ENCODE data around the gene PDIA3.

Gene PDIA3

GRCh38 chr15:43762824-43763223 lies 16.6 kb downstream of the PDIA3 start:
- no peaks in the 10 kb centered on the region; the same call in 1 of the 2 replicates for H4K20me1 ChIP-seq (ENCODE audit: insufficient read depth, low read length)
- no peaks in the 10 kb centered on the region for H3K27me3 ChIP-seq (ENCODE audit: insufficient read depth, low read length, poor library complexity)
- peaks cover 81% of the 10 kb centered on the region for H3K36me3 ChIP-seq (ENCODE audit: insufficient read depth, low read length)
- no peaks in the 10 kb centered on the region for H3K4me1 ChIP-seq (ENCODE audit: insufficient read depth, low read length)
- no peak overlapping the region for H3K4me2 ChIP-seq (ENCODE audit: insufficient read depth, low read length)
- H2AFZ ChIP-seq (ENCODE audit: low read depth, low read length), result no peak overlapping the region
- H3K9me3 ChIP-seq (ENCODE audit: insufficient read depth, low read length, severe bottlenecking), result no peaks in the 10 kb centered on the region
- no peak overlapping the region for H3K9ac ChIP-seq (ENCODE audit: low read depth, low read length)
- peaks cover 3% of the 10 kb centered on the region; the same call in 1 of the 2 replicates for H3K79me2 ChIP-seq (ENCODE audit: insufficient read depth, low read length)
- no peak for ATAC-seq (ENCODE audit: insufficient read depth, low read depth)
- H3K4me3 ChIP-seq (ENCODE audit: low read depth in 1 of 2, low read length in 2 of 2), result no peak overlapping the region
- no peak for DNase-seq
- TF ChIP-seq EZH2 (IDR thresholded peaks at IDR 0.05; ENCODE audit: borderline replicate concordance, low read depth, low read length, severe bottlenecking) (no peak), CTCF (IDR thresholded peaks at IDR 0.05; ENCODE audit: borderline replicate concordance, extremely low read depth, low read length, poor library complexity, severe bottlenecking) (no peak)
- no peak overlapping the region for H3K27ac ChIP-seq (ENCODE audit: low read length)

GRCh38 chr15:43763819-43764446 lies 17.7 kb downstream of the PDIA3 start:
- Histone ChIP-seq H3K27me3 (ENCODE audit: insufficient read depth, low read length, poor library complexity) (no peaks in the 10 kb centered on the region), H3K36me3 (ENCODE audit: insufficient read depth, low read length) (peaks cover 86% of the 10 kb centered on the region), H3K9me3 (ENCODE audit: insufficient read depth, low read length, severe bottlenecking) (no peaks in the 10 kb centered on the region), H3K9ac (ENCODE audit: low read depth, low read length) (no peak overlapping the region), H3K4me3 (ENCODE audit: low read depth in 1 of 2, low read length in 2 of 2) (no peak overlapping the region), H3K4me1 (ENCODE audit: insufficient read depth, low read length) (no peaks in the 10 kb centered on the region), H4K20me1 (ENCODE audit: insufficient read depth, low read length) (no peaks in the 10 kb centered on the region; the same call in 1 of the 2 replicates), H3K27ac (ENCODE audit: low read length) (no peak overlapping the region), H2AFZ (ENCODE audit: low read depth, low read length) (no peak overlapping the region), H3K4me2 (ENCODE audit: insufficient read depth, low read length) (no peak overlapping the region), H3K79me2 (ENCODE audit: insufficient read depth, low read length) (peaks cover 3% of the 10 kb centered on the region; the same call in 1 of the 2 replicates)
- no peak for DNase-seq
- ATAC-seq (ENCODE audit: insufficient read depth, low read depth), result no peak
- TF ChIP-seq CTCF (IDR thresholded peaks at IDR 0.05; ENCODE audit: borderline replicate concordance, extremely low read depth, low read length, poor library complexity, severe bottlenecking) (no peak), EZH2 (IDR thresholded peaks at IDR 0.05; ENCODE audit: borderline replicate concordance, low read depth, low read length, severe bottlenecking) (no peak)

GRCh38 chr15:43769584-43770228 lies 23.5 kb downstream of the PDIA3 start:
- ATAC-seq (ENCODE audit: insufficient read depth, low read depth) (peak; percentile 76), DNase-seq (peak; percentile 62)
- H4K20me1 ChIP-seq (ENCODE audit: insufficient read depth, low read length), result no peaks in the 10 kb centered on the region
- no peaks in the 10 kb centered on the region for H3K9me3 ChIP-seq (ENCODE audit: insufficient read depth, low read length, severe bottlenecking)
- peaks cover 79% of the 10 kb centered on the region for H3K36me3 ChIP-seq (ENCODE audit: insufficient read depth, low read length)
- no peak overlapping the region for H2AFZ ChIP-seq (ENCODE audit: low read depth, low read length)
- no peak overlapping the region for H3K4me2 ChIP-seq (ENCODE audit: insufficient read depth, low read length)
- H3K4me1 ChIP-seq (ENCODE audit: insufficient read depth, low read length), result no peaks in the 10 kb centered on the region
- H3K27me3 ChIP-seq (ENCODE audit: insufficient read depth, low read length, poor library complexity), result no peaks in the 10 kb centered on the region
- H3K9ac ChIP-seq (ENCODE audit: low read depth, low read length), result no peak overlapping the region
- H3K4me3 ChIP-seq (ENCODE audit: low read depth in 1 of 2, low read length in 2 of 2), result no peak overlapping the region
- no peak for TF ChIP-seq EZH2 (IDR thresholded peaks at IDR 0.05; ENCODE audit: borderline replicate concordance, low read depth, low read length, severe bottlenecking)
- peak; percentile 79 for TF ChIP-seq CTCF (IDR thresholded peaks at IDR 0.05; ENCODE audit: borderline replicate concordance, extremely low read depth, low read length, poor library complexity, severe bottlenecking)
- H3K27ac ChIP-seq (ENCODE audit: low read length), result no peak overlapping the region
- H3K79me2 ChIP-seq (ENCODE audit: insufficient read depth, low read length), result no peaks in the 10 kb centered on the region

All from DND-41 (cell line).